Activated naive CD4-positive, alpha-beta T cell treated with anti-CD3 and anti-CD28 coated beads, Interleukin-2, amount 50 U/mL, for 72 hours (primary cell): Measurements from ENCODE around the gene SLC6A9. TPM values are rescaled to one million over a fixed set of nuclear protein-coding genes. Genes with fewer than 3 reads are reported as not detected.

Source experiments
- ATAC-seq, 2 donors: fragments of 150-1000 bp; cut with Tn5 transposase; 2 replicates each; pipeline ENCODE4 v1.10.0; 2021; ENCODE audit warnings: mild to moderate bottlenecking in 2 of 2, moderate library complexity in 2 of 2
- DNase-seq, 2 donors: peaks; one replicate each; pipeline ENCODE4 v3.0.0; 2021 to 2022; ENCODE audit warnings: low spot score in 2 of 2
- H3K27ac Mint-ChIP-seq, 2 donors: one replicate each; pipeline ENCODE4 v1.8.0; 2022; ENCODE audit warnings: mild to moderate bottlenecking in 2 of 2, mixed read lengths in 2 of 2
- H3K36me3 Mint-ChIP-seq, 2 donors: one replicate each; pipeline ENCODE4 v1.8.0; 2022; ENCODE audit warnings: mixed read lengths in 2 of 2
- H3K9me3 Mint-ChIP-seq, 2 donors: one replicate each; pipeline ENCODE4 v1.8.0; 2022; ENCODE audit warnings: mixed read lengths in 2 of 2
- total RNA-seq, 2 donors: library from RNA; stranded (reverse); gene quantifications; one replicate each; pipeline ENCODE4 v1.2.3, GENCODE V29; 2022

SLC6A9 gene
- 1 to 10 TPM; 5.1 to 6.2 TPM for total RNA-seq

DNA sequence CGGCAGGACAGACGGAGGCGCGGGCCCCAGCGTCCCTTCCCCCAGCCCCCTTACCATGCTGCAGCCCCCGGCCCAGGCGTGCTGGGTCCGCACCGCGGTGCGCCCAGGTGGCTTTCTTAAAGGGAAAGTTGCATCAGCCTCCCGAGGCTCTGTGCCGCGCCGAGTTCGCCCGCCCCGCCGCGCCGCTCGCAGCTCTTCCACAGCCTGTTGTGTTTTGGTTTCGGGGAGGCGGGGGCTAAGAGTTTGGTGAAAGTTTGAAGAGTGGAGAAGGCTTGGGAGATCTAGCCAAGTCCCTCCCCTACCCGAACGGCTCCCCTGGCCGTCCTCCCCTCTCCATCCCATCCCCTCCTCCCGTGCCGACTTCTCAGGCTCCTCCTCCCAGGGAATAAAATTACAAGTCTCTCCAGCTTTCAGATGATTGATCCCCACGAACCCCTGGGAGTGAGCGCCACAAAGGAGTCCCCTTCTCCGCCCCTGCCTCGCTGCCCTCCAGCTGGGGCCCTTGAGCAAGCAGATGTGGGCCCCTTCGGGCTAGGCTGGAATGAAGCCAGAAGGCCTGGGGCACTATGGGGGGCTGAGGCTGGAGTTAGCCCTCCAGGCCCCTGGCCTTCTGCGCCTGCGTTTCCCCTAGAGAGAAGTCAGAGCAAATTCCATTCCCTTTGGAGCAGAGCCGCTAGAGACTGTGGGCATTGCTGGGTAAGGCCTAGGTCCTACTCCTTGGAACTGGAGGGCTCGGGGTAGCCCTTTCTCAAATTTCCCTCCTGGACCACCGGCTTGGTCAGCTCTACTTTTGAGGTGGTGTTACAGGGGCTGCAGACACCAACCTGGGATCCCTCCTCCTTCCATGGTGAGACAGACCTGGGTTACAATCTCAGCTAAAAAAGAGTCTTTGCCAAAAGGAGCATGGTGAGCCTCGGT is at the start of gene SLC6A9:
SLC6A9 (minus strand) TSS at position 211 of the 918 bp plus-strand sequence. CDS start 7,185 bp downstream, outside the sequence.
- Mint-ChIP-seq H3K9me3 (no peaks in the 10 kb centered on the region), H3K36me3 (no peaks in the 10 kb centered on the region), H3K27ac (peak within 1 kb of the TSS; percentile 74 to 84)
- DNase-seq (peak in 1 of 2 donors; percentile 49), ATAC-seq (peak; percentile 5 to 16)

GRCh38 chr1:44079566-44079965 is 48.3 kb upstream of the SLC6A9 start:
- ATAC-seq (no peak), DNase-seq (no peak)
- no peaks in the 10 kb centered on the region for H3K9me3 Mint-ChIP-seq
- no peak overlapping the region for H3K27ac Mint-ChIP-seq
- no peaks in the 10 kb centered on the region for H3K36me3 Mint-ChIP-seq

GRCh38 chr1:44078104-44078503 is 46.8 kb upstream of the SLC6A9 start:
- no peaks in the 10 kb centered on the region for H3K36me3 Mint-ChIP-seq
- H3K9me3 Mint-ChIP-seq, result no peaks in the 10 kb centered on the region
- DNase-seq, result no peak
- H3K27ac Mint-ChIP-seq, result no peak overlapping the region
- ATAC-seq, result no peak

GRCh38 chr1:44077421-44077820 is 46.2 kb upstream of the SLC6A9 start:
- DNase-seq, result no peak
- ATAC-seq, result no peak
- Mint-ChIP-seq H3K36me3 (no peaks in the 10 kb centered on the region), H3K27ac (no peak overlapping the region), H3K9me3 (no peaks in the 10 kb centered on the region)

DNA sequence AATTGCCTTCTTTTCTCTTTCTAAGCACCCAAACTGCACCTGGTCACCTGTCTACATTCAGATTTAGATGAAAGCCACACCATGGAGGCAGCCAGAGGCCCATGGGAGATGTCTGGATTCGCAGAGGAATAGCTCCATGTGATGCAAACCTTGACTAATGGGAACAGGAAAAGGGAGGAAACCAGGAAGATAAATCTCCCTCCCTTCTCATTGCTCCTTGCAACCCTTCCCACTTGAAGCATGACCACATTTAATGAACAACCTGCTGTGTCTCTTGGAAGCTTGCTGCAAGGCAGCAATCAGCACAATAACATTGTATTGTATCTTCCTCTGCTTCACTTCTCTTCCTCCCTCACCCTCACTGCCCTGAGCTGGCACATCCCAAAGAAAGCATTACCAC is 44.8 kb upstream of the SLC6A9 start:
- no peak for DNase-seq
- H3K9me3 Mint-ChIP-seq, result no peaks in the 10 kb centered on the region
- no peak for ATAC-seq
- no peaks in the 10 kb centered on the region for H3K36me3 Mint-ChIP-seq
- H3K27ac Mint-ChIP-seq, result no peak overlapping the region

- ATAC-seq (no peak), DNase-seq (no peak)
- H3K27ac Mint-ChIP-seq, result no peak overlapping the region
- no peaks in the 10 kb centered on the region for H3K36me3 Mint-ChIP-seq
- no peaks in the 10 kb centered on the region for H3K9me3 Mint-ChIP-seq
These were observed 43.2 kb upstream of the SLC6A9 start for GRCh38 chr1:44074415-44074814.

GRCh38 chr1:44073528-44073927 is 42.3 kb upstream of the SLC6A9 start:
- no peak for ATAC-seq
- no peaks in the 10 kb centered on the region for H3K36me3 Mint-ChIP-seq
- DNase-seq, result no peak
- H3K27ac Mint-ChIP-seq, result no peak overlapping the region
- no peaks in the 10 kb centered on the region for H3K9me3 Mint-ChIP-seq

DNA sequence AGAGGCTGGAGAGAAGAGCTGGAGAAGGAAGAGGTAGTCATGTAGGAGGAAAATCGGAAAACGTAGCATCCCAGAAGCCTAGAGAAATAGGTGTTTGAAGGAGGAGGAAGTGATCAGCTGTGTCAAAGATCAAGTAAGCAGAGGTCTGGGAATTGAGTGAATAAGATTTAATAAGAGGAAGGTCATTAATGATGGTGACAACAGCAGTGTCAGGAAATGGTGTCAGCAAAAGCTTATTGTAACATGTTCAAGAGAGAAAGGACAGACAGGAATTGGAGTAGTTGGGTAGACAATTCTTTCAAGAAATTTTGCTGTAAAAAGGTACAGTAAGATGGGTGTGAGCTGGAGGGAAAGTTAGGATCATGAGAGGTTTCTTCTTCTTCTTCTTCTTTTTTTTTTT is 41.6 kb upstream of the SLC6A9 start:
- Mint-ChIP-seq H3K9me3 (no peaks in the 10 kb centered on the region), H3K36me3 (no peaks in the 10 kb centered on the region), H3K27ac (no peak overlapping the region)
- ATAC-seq, result no peak
- DNase-seq, result no peak

DNA sequence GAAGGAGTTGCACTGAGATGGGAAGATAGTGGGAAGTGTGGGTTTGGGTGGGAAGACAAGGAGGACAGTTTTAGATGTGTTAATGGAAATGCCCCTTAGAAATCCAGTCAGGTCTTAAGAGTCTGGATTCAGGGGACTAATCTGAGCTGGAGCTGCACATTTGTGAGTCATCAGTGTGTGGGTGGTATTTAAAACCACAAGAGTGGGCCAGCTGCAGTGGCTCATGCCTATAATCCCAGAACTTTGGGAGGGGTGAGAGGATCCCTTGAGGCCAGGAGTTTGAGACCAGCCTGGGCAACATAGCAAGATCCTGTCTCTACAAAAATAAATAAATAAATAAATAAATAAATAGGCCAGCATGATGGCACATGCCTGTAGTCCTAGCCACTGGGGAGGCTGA is 40.9 kb upstream of the SLC6A9 start:
- ATAC-seq (peak in 1 of 2 donors; percentile 44), DNase-seq (no peak)
- H3K27ac Mint-ChIP-seq, result no peak overlapping the region
- H3K36me3 Mint-ChIP-seq, result no peaks in the 10 kb centered on the region
- no peaks in the 10 kb centered on the region for H3K9me3 Mint-ChIP-seq

DNA sequence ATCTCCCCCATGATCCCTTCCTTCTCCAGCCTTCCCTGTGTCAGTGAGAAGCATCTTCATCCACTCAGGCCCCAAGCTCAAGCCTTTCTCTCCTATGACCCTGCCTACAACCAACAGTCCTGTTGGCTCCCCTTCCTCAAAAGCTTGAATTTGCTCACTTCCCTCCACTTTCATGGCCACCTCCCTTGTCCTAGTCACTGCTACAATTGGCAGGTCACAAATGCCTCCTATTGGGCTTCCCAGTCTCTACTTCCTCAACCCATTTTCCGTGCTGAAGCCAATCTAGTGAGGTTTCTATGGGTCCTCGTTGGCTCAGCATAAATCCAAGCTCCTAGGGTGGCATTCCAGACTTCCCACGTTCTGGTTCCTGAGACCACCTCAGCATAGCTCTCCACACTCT is 40.2 kb upstream of the SLC6A9 start:
- no peaks in the 10 kb centered on the region for H3K9me3 Mint-ChIP-seq
- DNase-seq, result no peak
- H3K27ac Mint-ChIP-seq, result no peak overlapping the region
- ATAC-seq, result no peak
- H3K36me3 Mint-ChIP-seq, result no peaks in the 10 kb centered on the region

DNA sequence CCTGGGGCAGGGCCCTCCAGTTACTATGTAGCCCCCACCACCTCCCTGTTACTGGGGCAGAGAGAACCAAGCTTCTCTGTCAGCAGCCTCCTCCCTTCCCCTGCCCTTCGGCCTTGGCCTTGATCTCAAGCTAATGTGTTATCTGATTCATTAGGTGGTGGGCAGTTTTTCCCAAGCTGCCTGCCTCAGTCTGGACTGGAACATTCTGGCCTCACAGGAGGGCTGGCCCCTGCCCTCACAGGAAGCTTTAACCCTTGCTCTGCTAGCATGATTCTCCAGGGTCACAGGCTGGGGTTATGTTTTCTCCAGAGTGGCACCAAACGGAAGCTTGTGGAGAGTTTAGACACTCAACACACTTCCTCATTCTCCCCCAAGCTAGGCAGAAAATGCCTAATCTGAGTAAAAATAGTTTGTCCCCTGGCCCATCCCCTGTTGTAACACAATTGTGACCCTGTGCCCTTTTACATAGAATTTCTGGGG is 37.2 kb upstream of the SLC6A9 start:
- Mint-ChIP-seq H3K27ac (no peak overlapping the region), H3K36me3 (no peaks in the 10 kb centered on the region), H3K9me3 (no peaks in the 10 kb centered on the region)
- DNase-seq (no peak), ATAC-seq (no peak)

DNA sequence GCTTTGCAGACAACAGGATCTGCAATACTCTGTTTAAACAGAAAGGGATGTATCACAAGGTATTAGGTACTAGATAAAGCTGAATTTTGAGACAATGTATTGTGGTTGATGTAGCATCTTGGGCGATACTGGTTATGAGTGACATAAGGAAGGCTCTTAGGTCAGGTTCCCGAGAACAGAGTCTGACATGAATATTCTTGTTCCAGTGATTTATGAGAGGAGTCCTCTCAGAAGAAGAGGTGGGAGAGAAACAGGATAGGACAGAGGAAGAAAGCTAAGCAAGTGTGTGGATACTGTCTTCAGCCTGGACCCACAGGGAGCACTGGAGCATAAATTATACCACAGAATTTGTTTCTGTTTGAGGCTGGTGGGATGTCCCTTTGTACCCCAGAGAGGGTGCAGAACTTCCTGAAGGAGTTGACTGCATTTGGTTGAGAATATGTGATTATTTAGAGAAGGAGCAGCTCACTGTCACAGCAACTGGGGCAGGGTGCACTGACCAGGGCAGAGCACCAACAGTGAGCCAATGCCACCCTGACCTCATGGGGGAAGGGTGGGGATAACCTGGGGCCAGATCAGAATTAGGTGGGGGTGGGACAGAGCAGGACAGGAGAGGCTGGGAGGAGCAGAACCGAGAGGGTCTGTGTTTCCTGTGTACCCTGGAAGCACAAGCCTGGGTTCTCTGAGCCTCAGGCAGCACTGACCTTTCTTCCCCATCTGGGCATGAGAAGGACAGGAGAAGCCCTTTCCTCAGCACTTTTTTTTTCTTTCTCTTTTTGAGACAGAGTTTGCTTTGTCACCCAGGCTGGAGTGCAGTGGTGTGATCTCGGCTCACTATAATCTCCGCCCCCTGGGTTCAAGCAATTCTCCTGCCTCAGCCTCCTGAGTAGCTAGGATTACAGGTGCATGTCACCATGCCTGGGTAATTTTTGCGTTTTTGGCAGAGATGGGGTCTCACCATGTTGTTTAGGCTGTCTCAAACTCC is 36.3 kb upstream of the SLC6A9 start:
- DNase-seq, result no peak
- no peak overlapping the region for H3K27ac Mint-ChIP-seq
- no peaks in the 10 kb centered on the region for H3K36me3 Mint-ChIP-seq
- no peak for ATAC-seq
- H3K9me3 Mint-ChIP-seq, result no peaks in the 10 kb centered on the region

DNA sequence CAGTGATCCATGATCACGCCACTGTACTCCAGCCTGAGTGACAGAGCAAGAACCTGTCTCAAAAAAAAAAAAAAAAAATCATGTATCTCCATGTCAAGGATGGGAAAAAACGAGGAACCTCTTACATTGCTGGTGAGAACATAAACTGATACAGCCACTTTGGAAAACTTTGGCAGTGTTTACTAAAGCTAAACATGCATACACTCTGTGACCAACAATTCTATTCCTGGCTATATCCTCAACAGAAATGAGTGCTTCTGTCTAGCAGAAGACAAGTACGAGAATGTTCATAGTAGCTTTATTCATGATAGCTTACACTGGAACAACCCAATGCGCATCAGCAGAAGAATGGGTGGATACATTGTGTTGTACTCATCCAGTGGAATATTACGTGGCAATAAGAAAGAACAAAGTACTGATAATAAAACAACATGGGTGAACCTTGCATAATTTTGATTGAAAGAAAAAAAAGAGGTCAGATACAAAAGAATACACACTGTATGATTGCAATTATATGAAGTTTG is 31.5 kb upstream of the SLC6A9 start:
- no peaks in the 10 kb centered on the region for H3K9me3 Mint-ChIP-seq
- H3K27ac Mint-ChIP-seq, result no peak overlapping the region
- no peaks in the 10 kb centered on the region for H3K36me3 Mint-ChIP-seq
- ATAC-seq (no peak), DNase-seq (no peak)

GRCh38 chr1:44061857-44062256 is 30.6 kb upstream of the SLC6A9 start:
- Mint-ChIP-seq H3K9me3 (no peaks in the 10 kb centered on the region), H3K27ac (no peak overlapping the region), H3K36me3 (no peaks in the 10 kb centered on the region)
- DNase-seq (no peak), ATAC-seq (no peak)

GRCh38 chr1:44060830-44061267 is 29.6 kb upstream of the SLC6A9 start:
- Mint-ChIP-seq H3K27ac (no peak overlapping the region), H3K36me3 (no peaks in the 10 kb centered on the region), H3K9me3 (no peaks in the 10 kb centered on the region)
- DNase-seq, result no peak
- ATAC-seq, result no peak

DNA sequence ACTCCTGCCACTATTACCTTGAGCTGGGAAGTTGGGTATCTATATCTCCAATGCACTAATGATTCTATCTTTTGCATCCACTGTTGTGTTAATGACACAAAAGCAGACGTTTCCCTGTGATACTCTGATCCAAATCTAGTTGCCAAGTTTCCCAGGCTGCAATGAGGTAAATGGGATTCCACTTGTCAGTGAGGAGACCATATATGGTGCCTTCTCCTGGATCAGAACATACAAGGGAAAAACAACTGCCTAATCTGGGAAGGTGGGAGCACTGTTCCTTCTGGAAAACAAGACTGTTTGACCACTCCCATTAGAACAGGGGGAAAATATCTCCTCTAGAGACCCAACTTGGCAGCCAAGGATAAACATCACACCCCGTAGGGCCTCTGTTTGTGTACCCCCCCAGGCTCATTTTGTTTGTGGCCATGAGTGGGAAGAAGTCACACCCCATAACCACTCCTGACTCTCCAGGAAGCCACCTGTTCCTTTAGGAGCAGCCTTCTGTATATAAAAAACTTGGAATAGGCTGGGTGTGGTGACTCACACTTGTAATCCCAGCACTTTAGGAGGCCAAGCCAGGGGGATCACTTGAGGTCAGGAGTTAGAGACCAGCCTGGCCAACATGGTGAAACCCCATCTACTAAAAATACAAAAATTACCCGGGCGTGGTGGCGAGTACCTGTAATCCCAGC is 28.5 kb upstream of the SLC6A9 start:
- ATAC-seq (no peak), DNase-seq (no peak)
- Mint-ChIP-seq H3K27ac (peak overlapping the region in 1 of 2 donors; percentile 32), H3K9me3 (no peaks in the 10 kb centered on the region), H3K36me3 (no peaks in the 10 kb centered on the region)
